NOMO-1 treated with DMSO at 0.1 percent for 48 hours (cell line): ENCODE results near the gene GPR78.

Experiments used
- DNase-seq: peaks from one replicate; lab custom pipeline; 2025; ENCODE audit not compliant: unreplicated experiment; lab: John Stamatoyannopoulos, UW

Gene GPR78

GRCh38 chr4:8598391-8599090 lies 18.3 kb downstream of the GPR78 start:
- DNase-seq, result no peak

- no peak for DNase-seq
Measured at GRCh38 chr4:8599091-8599460, 18.9 kb downstream of the GPR78 start.

- no peak for DNase-seq
Measured at GRCh38 chr4:8599657-8600056, 19.5 kb downstream of the GPR78 start.

GRCh38 chr4:8600266-8600665 lies 20.1 kb downstream of the GPR78 start:
- no peak for DNase-seq

- no peak for DNase-seq
Measured at GRCh38 chr4:8600686-8601085, 20.5 kb downstream of the GPR78 start.

- DNase-seq, result no peak
Measured at GRCh38 chr4:8601086-8601485, 20.9 kb downstream of the GPR78 start.

GRCh38 chr4:8601556-8601955 lies 21.4 kb downstream of the GPR78 start:
- DNase-seq, result no peak

- no peak for DNase-seq
Measured at GRCh38 chr4:8602686-8603430, 22.7 kb downstream of the GPR78 start.

GRCh38 chr4:8603931-8604330 lies 23.7 kb downstream of the GPR78 start:
- DNase-seq, result no peak

GRCh38 chr4:8605289-8605688 lies 25.1 kb downstream of the GPR78 start:
- no peak for DNase-seq

GRCh38 chr4:8606476-8606875 lies 26.3 kb downstream of the GPR78 start:
- no peak for DNase-seq

- DNase-seq, result no peak
Measured at GRCh38 chr4:8606966-8607365, 26.8 kb downstream of the GPR78 start.

GRCh38 chr4:8607603-8608481 lies 27.6 kb downstream of the GPR78 start:
- no peak for DNase-seq

- no peak for DNase-seq
Measured at GRCh38 chr4:8608714-8609391, 28.7 kb downstream of the GPR78 start.

- no peak for DNase-seq
Measured at GRCh38 chr4:8609406-8609805, 29.2 kb downstream of the GPR78 start.

GRCh38 chr4:8609824-8610350 lies 29.7 kb downstream of the GPR78 start:
- DNase-seq, result no peak

GRCh38 chr4:8610858-8611616 lies 30.8 kb downstream of the GPR78 start:
- DNase-seq, result no peak

GRCh38 chr4:8612646-8613045 lies 32.5 kb downstream of the GPR78 start:
- DNase-seq, result no peak

GRCh38 chr4:8613421-8614364 lies 33.5 kb downstream of the GPR78 start:
- DNase-seq, result no peak
